ENCODE results near the gene APBA2.

GRCh38 chr15:29086001-29086400 lies 200.2 kb downstream of the APBA2 start:
- TF ChIP-seq CTCF (IDR thresholded peaks at IDR 0.05): no peak
- TF ChIP-seq, protein P1, sequence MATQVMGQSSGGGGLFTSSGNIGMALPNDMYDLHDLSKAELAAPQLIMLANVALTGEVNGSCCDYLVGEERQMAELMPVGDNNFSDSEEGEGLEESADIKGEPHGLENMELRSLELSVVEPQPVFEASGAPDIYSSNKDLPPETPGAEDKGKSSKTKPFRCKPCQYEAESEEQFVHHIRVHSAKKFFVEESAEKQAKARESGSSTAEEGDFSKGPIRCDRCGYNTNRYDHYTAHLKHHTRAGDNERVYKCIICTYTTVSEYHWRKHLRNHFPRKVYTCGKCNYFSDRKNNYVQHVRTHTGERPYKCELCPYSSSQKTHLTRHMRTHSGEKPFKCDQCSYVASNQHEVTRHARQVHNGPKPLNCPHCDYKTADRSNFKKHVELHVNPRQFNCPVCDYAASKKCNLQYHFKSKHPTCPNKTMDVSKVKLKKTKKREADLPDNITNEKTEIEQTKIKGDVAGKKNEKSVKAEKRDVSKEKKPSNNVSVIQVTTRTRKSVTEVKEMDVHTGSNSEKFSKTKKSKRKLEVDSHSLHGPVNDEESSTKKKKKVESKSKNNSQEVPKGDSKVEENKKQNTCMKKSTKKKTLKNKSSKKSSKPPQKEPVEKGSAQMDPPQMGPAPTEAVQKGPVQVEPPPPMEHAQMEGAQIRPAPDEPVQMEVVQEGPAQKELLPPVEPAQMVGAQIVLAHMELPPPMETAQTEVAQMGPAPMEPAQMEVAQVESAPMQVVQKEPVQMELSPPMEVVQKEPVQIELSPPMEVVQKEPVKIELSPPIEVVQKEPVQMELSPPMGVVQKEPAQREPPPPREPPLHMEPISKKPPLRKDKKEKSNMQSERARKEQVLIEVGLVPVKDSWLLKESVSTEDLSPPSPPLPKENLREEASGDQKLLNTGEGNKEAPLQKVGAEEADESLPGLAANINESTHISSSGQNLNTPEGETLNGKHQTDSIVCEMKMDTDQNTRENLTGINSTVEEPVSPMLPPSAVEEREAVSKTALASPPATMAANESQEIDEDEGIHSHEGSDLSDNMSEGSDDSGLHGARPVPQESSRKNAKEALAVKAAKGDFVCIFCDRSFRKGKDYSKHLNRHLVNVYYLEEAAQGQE (IDR thresholded peaks at IDR 0.05; ENCODE audit: insufficient read depth in 1 of 2, low read depth in 2 of 2, low read length in 1 of 2): no peak
- no peak for TF ChIP-seq POLR2AphosphoS5 (IDR thresholded peaks at IDR 0.05; ENCODE audit: low read depth, low read length)
